Trophoblast cell (in vitro differentiated cells and primary cell): Measurements from ENCODE around the gene PPP2R2C.

ENCODE experiments used
- DNase-seq, 2 donors: peaks; one replicate each; pipeline ENCODE4 v3.0.0-alpha.2; 2016
- H2AFZ ChIP-seq: 2 replicates; pipeline ENCODE4 v1.6.1; 2013; ENCODE audit warnings: low read length, moderate library complexity, mild to moderate bottlenecking; ENCODE audit not compliant: insufficient read depth, poor library complexity
- H2AK5ac ChIP-seq: 2 replicates; pipeline ENCODE4 v1.6.1; 2013; ENCODE audit warnings: mild to moderate bottlenecking, low read length
- H2BK120ac ChIP-seq: 2 replicates; pipeline ENCODE4 v1.6.1; 2013; ENCODE audit warnings: low read length, mild to moderate bottlenecking, moderate library complexity; ENCODE audit not compliant: insufficient read depth, poor library complexity
- H2BK12ac ChIP-seq: 2 replicates; pipeline ENCODE4 v1.6.1; 2013; ENCODE audit warnings: mild to moderate bottlenecking, low read length, moderate library complexity
- H2BK5ac ChIP-seq: 2 replicates; pipeline ENCODE4 v1.6.1; 2013; ENCODE audit warnings: low read length, low read depth, moderate library complexity, mild to moderate bottlenecking; ENCODE audit not compliant: poor library complexity
- H3K14ac ChIP-seq: 2 replicates; pipeline ENCODE4 v1.6.1; 2013; ENCODE audit warnings: mild to moderate bottlenecking, low read length
- H3K18ac ChIP-seq: 2 replicates; pipeline ENCODE4 v1.6.1; 2013; ENCODE audit warnings: mild to moderate bottlenecking, low read length
- H3K23ac ChIP-seq: 2 replicates; pipeline ENCODE4 v1.6.1; 2013; ENCODE audit warnings: low read length
- H3K27ac ChIP-seq: 2 replicates; pipeline ENCODE4 v1.5.1; 2013; ENCODE audit warnings: low read depth, mild to moderate bottlenecking, inconsistent platforms, low read length, moderate library complexity
- H3K27me3 ChIP-seq: 2 replicates; pipeline ENCODE4 v1.6.1; 2013; ENCODE audit warnings: inconsistent platforms, mild to moderate bottlenecking, low read length, moderate library complexity; ENCODE audit not compliant: insufficient read depth
- H3K36me3 ChIP-seq, 2 experiments: 1 replicate in 1 of 2; 2 replicates in 1 of 2; pipeline ENCODE4 v1.6.1; 2013; ENCODE audit warnings: low read length in 2 of 2, mild to moderate bottlenecking in 2 of 2, moderate library complexity in 1 of 2; ENCODE audit not compliant: insufficient read depth in 2 of 2, control insufficient read depth in 1 of 2
- H3K4ac ChIP-seq: 2 replicates; pipeline ENCODE4 v1.6.1; 2013; ENCODE audit warnings: low read depth, mild to moderate bottlenecking, low read length, moderate library complexity
- H3K4me1 ChIP-seq, 2 experiments: 1 replicate in 1 of 2; 2 replicates in 1 of 2; pipeline ENCODE4 v1.6.1; 2013; ENCODE audit warnings: low read length in 2 of 2, mild to moderate bottlenecking in 2 of 2, moderate library complexity in 1 of 2; ENCODE audit not compliant: insufficient read depth in 2 of 2, control insufficient read depth in 1 of 2
- H3K4me2 ChIP-seq: 2 replicates; pipeline ENCODE4 v1.6.1; 2013; ENCODE audit warnings: inconsistent platforms, mild to moderate bottlenecking, low read length, moderate library complexity
- H3K4me3 ChIP-seq: 2 replicates; pipeline ENCODE4 v1.5.1; 2013; ENCODE audit warnings: mild to moderate bottlenecking, low read depth, low read length, inconsistent platforms
- H3K79me1 ChIP-seq: one replicate; pipeline ENCODE4 v1.6.1; 2013; ENCODE audit warnings: low read length
- H3K79me2 ChIP-seq: 2 replicates; pipeline ENCODE4 v1.6.1; 2013; ENCODE audit warnings: low read length, mild to moderate bottlenecking; ENCODE audit not compliant: control insufficient read depth, insufficient read depth, poor library complexity
- H3K9ac ChIP-seq: 2 replicates; pipeline ENCODE4 v1.6.1; 2013; ENCODE audit warnings: mild to moderate bottlenecking, low read length
- H3K9me3 ChIP-seq: 2 replicates; pipeline ENCODE4 v1.6.1; 2013; ENCODE audit warnings: low read depth, mild to moderate bottlenecking, control low read depth, inconsistent platforms, low read length; ENCODE audit not compliant: insufficient read depth
- H4K12ac ChIP-seq: 2 replicates; pipeline ENCODE4 v1.6.1; 2013; ENCODE audit warnings: low read depth, mild to moderate bottlenecking, low read length, moderate library complexity
- H4K8ac ChIP-seq: 2 replicates; pipeline ENCODE4 v1.6.1; 2013; ENCODE audit warnings: low read depth, mild to moderate bottlenecking, low read length, moderate library complexity
- H4K91ac ChIP-seq: one replicate; pipeline ENCODE4 v1.6.1; 2013; ENCODE audit warnings: low read depth, mild to moderate bottlenecking, low read length, moderate library complexity
- WGBS: extraction: QIAGEN DNeasy Blood & Tissue Kit; methylation state at CpG from one replicate; pipeline ENCODE4 v1.1.7; 2013; ENCODE audit warnings: missing lambda C conversion rate; ENCODE audit not compliant: insufficient read length, insufficient coverage; ENCODE audit errors: extremely low coverage; 5-methylcytosine and 5-hydroxymethylcytosine counted together

Gene PPP2R2C

DNA sequence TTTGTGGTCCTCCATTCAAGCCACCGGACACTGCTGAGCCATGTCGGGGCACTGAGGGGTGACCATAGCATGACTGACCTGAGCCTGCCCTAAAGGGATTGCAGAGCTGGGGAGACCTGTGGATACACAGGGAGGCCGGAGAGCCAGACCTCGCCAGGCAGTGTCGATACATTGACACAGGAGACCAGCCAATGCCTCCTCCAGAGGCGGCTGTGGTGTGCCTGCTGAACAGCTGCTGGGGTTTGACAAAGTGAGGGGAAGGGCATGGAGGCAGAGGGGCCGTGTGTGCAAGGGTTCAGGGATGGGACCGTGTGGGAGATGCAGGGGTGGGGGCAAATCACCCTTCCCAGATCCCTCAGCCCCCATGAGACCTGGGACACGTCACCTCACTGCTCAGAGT is 48.0 kb downstream of the PPP2R2C start:
- Histone ChIP-seq H2BK120ac (no peak overlapping the region), H4K12ac (no peak overlapping the region), H3K79me1 (no peaks in the 10 kb centered on the region), H3K9me3 (peaks cover 3% of the 10 kb centered on the region), H3K4me2 (no peak overlapping the region), H3K79me2 (no peaks in the 10 kb centered on the region), H4K8ac (no peak overlapping the region), H4K91ac (no peak overlapping the region), H3K36me3 (no peaks in the 10 kb centered on the region), H3K18ac (no peak overlapping the region), H2AK5ac (no peak overlapping the region), H3K23ac (no peak overlapping the region), H3K4me1 (no peaks in the 10 kb centered on the region), H3K9ac (no peak overlapping the region), H3K4ac (no peak overlapping the region), H2AFZ (no peak overlapping the region), H3K27ac (no peak overlapping the region), H3K14ac (no peak overlapping the region), H2BK12ac (no peak overlapping the region), H3K27me3 (no peaks in the 10 kb centered on the region), H3K4me3 (no peak overlapping the region), H2BK5ac (no peak overlapping the region)
- no peak for DNase-seq
- WGBS, result no CpG with 5 or more reads among the region's 9 CpGs

DNA sequence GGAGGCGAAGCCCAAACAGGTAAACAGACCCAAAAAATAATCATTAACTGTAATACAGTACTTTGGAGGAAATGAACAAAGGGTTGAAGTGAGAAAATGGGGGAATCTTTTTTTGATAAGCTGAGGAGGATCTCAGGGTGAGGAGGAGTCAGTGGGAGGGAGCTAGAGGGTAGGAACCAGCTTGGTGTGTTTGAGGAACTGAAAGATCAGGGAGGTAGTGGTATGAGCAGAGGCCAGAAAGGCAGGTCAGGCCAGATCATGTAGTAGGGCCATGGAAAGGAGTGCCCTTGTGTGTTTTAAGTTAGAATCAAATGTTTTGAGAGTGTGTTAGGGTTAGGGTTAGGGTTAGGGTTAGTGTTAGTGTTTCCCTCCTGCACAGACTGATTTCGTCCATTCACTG is 48.8 kb downstream of the PPP2R2C start:
- WGBS, result no CpG with 5 or more reads among the region's 2 CpGs

DNA sequence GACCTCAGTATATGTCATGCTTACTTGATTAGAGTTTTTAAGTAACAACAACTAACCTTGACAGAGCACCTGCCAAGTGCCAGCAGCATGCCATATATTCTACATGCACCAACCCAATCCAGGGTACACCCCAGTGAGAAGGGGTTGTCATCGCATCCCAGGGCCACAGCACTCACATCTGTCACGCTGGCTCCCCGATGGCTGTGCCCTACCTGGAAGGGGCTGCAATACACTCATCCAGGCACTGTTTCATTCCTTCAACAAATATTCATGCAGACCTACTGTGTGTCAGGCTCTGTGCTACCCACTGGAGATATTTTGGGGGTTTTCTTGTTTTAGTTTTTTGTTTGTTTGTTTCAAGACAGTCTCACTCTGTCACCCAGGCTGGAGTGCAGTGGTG is 49.5 kb downstream of the PPP2R2C start:
- WGBS, result no CpG with 5 or more reads among the region's 3 CpGs
- Histone ChIP-seq H3K79me2 (no peaks in the 10 kb centered on the region), H4K8ac (no peak overlapping the region)

More for the DNA sequence above, 48.8 kb downstream of the PPP2R2C start:
- peaks cover 3% of the 10 kb centered on the region for H3K9me3 ChIP-seq
- H3K4me1 ChIP-seq, result no peaks in the 10 kb centered on the region
- H3K9ac ChIP-seq, result no peak overlapping the region
- no peak overlapping the region for H2BK12ac ChIP-seq
- peak overlapping the region; percentile 14 for H3K4me3 ChIP-seq
- H2BK5ac ChIP-seq, result no peak overlapping the region
- H3K18ac ChIP-seq, result no peak overlapping the region
- H3K27me3 ChIP-seq, result no peaks in the 10 kb centered on the region
- no peak overlapping the region for H3K23ac ChIP-seq
- no peak overlapping the region for H4K12ac ChIP-seq
- no peak overlapping the region for H2BK120ac ChIP-seq
- H3K36me3 ChIP-seq, result no peaks in the 10 kb centered on the region
- H2AK5ac ChIP-seq, result no peak overlapping the region
- no peaks in the 10 kb centered on the region for H3K79me1 ChIP-seq
- no peak overlapping the region for H3K27ac ChIP-seq
- no peaks in the 10 kb centered on the region for H3K79me2 ChIP-seq
- H4K91ac ChIP-seq, result no peak overlapping the region
- no peak overlapping the region for H3K14ac ChIP-seq
- DNase-seq, result no peak
- no peak overlapping the region for H2AFZ ChIP-seq
- no peak overlapping the region for H3K4me2 ChIP-seq
- H4K8ac ChIP-seq, result no peak overlapping the region
- no peak overlapping the region for H3K4ac ChIP-seq

DNA sequence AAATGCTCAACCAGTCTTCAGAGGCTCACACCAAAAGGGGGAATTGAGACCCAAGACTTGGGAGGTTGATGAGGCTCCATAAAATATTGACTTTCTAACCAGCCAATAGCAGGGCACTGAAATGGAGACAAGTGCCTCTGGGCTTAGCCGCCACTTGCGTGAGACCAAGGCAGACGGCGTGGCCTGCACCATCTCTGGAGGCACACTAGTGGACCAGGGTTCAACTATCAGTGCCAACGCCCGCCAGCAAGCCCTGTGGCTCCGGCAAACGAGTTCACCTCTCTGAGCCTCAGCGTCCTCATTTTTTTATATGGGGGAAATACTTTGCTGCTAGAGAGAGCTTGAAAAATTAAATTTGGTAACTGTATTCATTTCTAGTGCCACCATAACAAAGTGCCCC is 50.3 kb downstream of the PPP2R2C start:
- no peak overlapping the region for H3K4ac ChIP-seq
- no peak for DNase-seq
- H3K9ac ChIP-seq, result no peak overlapping the region
- H2BK120ac ChIP-seq, result no peak overlapping the region
- no peak overlapping the region for H3K4me2 ChIP-seq
- no peaks in the 10 kb centered on the region for H3K79me2 ChIP-seq
- no peak overlapping the region for H3K23ac ChIP-seq
- H3K14ac ChIP-seq, result no peak overlapping the region
- H3K36me3 ChIP-seq, result no peaks in the 10 kb centered on the region
- H2AFZ ChIP-seq, result no peak overlapping the region
- peaks cover 3% of the 10 kb centered on the region for H3K9me3 ChIP-seq
- H3K79me1 ChIP-seq, result no peaks in the 10 kb centered on the region
- no CpG with 5 or more reads among the region's 9 CpGs for WGBS
- no peak overlapping the region for H4K12ac ChIP-seq
- no peak overlapping the region for H2AK5ac ChIP-seq
- H4K8ac ChIP-seq, result no peak overlapping the region
- H3K4me3 ChIP-seq, result no peak overlapping the region
- H3K27ac ChIP-seq, result no peak overlapping the region
- H3K18ac ChIP-seq, result no peak overlapping the region
- no peak overlapping the region for H4K91ac ChIP-seq
- no peaks in the 10 kb centered on the region for H3K27me3 ChIP-seq
- H3K4me1 ChIP-seq, result no peaks in the 10 kb centered on the region
- H2BK12ac ChIP-seq, result no peak overlapping the region
- no peak overlapping the region for H2BK5ac ChIP-seq

More for the DNA sequence above, 49.5 kb downstream of the PPP2R2C start:
- no peak overlapping the region for H3K4me2 ChIP-seq
- no peak overlapping the region for H2AFZ ChIP-seq
- no peaks in the 10 kb centered on the region for H3K36me3 ChIP-seq
- H3K4ac ChIP-seq, result no peak overlapping the region
- no peak overlapping the region for H2AK5ac ChIP-seq
- no peak overlapping the region for H4K91ac ChIP-seq
- no peak overlapping the region for H3K23ac ChIP-seq
- no peak overlapping the region for H2BK120ac ChIP-seq
- peaks cover 3% of the 10 kb centered on the region for H3K9me3 ChIP-seq
- H2BK5ac ChIP-seq, result no peak overlapping the region
- no peak overlapping the region for H3K4me3 ChIP-seq
- H3K14ac ChIP-seq, result no peak overlapping the region
- H3K9ac ChIP-seq, result no peak overlapping the region
- no peaks in the 10 kb centered on the region for H3K79me1 ChIP-seq
- no peak for DNase-seq
- no peak overlapping the region for H3K27ac ChIP-seq
- H3K4me1 ChIP-seq, result no peaks in the 10 kb centered on the region
- H3K18ac ChIP-seq, result no peak overlapping the region
- no peak overlapping the region for H4K12ac ChIP-seq
- H2BK12ac ChIP-seq, result no peak overlapping the region
- no peaks in the 10 kb centered on the region for H3K27me3 ChIP-seq
